ENCODE measurements around the gene BLOC1S6.

BLOC1S6 gene

GRCh38 chr15:45640616-45641015, 53.4 kb downstream of the BLOC1S6 start:
- H3K18ac ChIP-seq (ENCODE audit: low read depth in 1 of 2, low read length in 2 of 2) = peak overlapping the region in 1 of 2 experiments; percentile 56
- no peaks in the 10 kb centered on the region for H3K9me3 ChIP-seq (ENCODE audit: control insufficient read depth, low read length)
- H2BK12ac ChIP-seq (ENCODE audit: low read length in 2 of 2) = no peak overlapping the region
- peak overlapping the region; percentile 78 for H3K9ac ChIP-seq (ENCODE audit: low read length)
- H2BK15ac ChIP-seq (ENCODE audit: low read depth, poor library complexity, severe bottlenecking) = no peak overlapping the region
- no peak overlapping the region for H2BK120ac ChIP-seq (ENCODE audit: low read depth, low read length)
- no peak overlapping the region for H2BK5ac ChIP-seq (ENCODE audit: low read depth, low read length, poor library complexity, severe bottlenecking)
- peaks cover 16% of the 10 kb centered on the region for H3K79me1 ChIP-seq (replicated peaks; ENCODE audit: low read length, poor library complexity, severe bottlenecking)
- H2AFZ ChIP-seq (ENCODE audit: low read depth, low read length) = no peak overlapping the region
- peak overlapping the region in 1 of 2 experiments; percentile 75 for H3K4ac ChIP-seq (ENCODE audit: low read depth in 1 of 2, low read length in 2 of 2)
- peak overlapping the region; percentile 84 for H3K27ac ChIP-seq (ENCODE audit: low read length, poor library complexity, severe bottlenecking)
- H2AK5ac ChIP-seq (ENCODE audit: low read length, severe bottlenecking) = peak overlapping the region; percentile 60
- H3K23ac ChIP-seq (ENCODE audit: low read length in 2 of 2) = no peak overlapping the region
- peak overlapping the region in 1 of 2 experiments; percentile 49 for H3K4me3 ChIP-seq (ENCODE audit: insufficient read depth in 1 of 2, low read depth in 1 of 2, low read length in 2 of 2)
- peaks cover 16% of the 10 kb centered on the region for H3K4me1 ChIP-seq (ENCODE audit: control insufficient read depth, insufficient read depth, low read depth, low read length)
- no peak overlapping the region for H4K8ac ChIP-seq (ENCODE audit: low read length)
- H3K14ac ChIP-seq (ENCODE audit: low read length in 2 of 2) = no peak overlapping the region
- no peak overlapping the region for H4K91ac ChIP-seq (ENCODE audit: low read length)
- peaks cover 0 to 2% of the 10 kb centered on the region in 2 experiments for H3K36me3 ChIP-seq (ENCODE audit: control insufficient read depth in 1 of 2, insufficient read depth in 2 of 2, low read depth in 1 of 2, low read length in 2 of 2)
- DNase-seq = peak; percentile 97
- no peaks in the 10 kb centered on the region for H3K27me3 ChIP-seq (ENCODE audit: control insufficient read depth in 1 of 2, insufficient read depth in 1 of 2, low read length in 2 of 2)
- 0% methylated on average over 1 of the region's 2 CpGs for WGBS
- H3K4me2 ChIP-seq (ENCODE audit: low read length, poor library complexity, severe bottlenecking) = peak overlapping the region; percentile 59

- H3K27ac ChIP-seq (ENCODE audit: low read length, poor library complexity, severe bottlenecking) = peak overlapping the region; percentile 84
- H2BK15ac ChIP-seq (ENCODE audit: low read depth, poor library complexity, severe bottlenecking) = no peak overlapping the region
- no peaks in the 10 kb centered on the region for H3K27me3 ChIP-seq (ENCODE audit: control insufficient read depth in 1 of 2, insufficient read depth in 1 of 2, low read length in 2 of 2)
- no peak overlapping the region for H4K8ac ChIP-seq (ENCODE audit: low read length)
- H2BK120ac ChIP-seq (ENCODE audit: low read depth, low read length) = no peak overlapping the region
- H3K18ac ChIP-seq (ENCODE audit: low read depth in 1 of 2, low read length in 2 of 2) = peak overlapping the region in 1 of 2 experiments; percentile 75
- H3K4me3 ChIP-seq (ENCODE audit: insufficient read depth in 1 of 2, low read depth in 1 of 2, low read length in 2 of 2) = peak overlapping the region in 1 of 2 experiments; percentile 62
- H2BK12ac ChIP-seq (ENCODE audit: low read length in 2 of 2) = no peak overlapping the region
- no peak overlapping the region for H3K14ac ChIP-seq (ENCODE audit: low read length in 2 of 2)
- H3K23ac ChIP-seq (ENCODE audit: low read length in 2 of 2) = no peak overlapping the region
- peaks cover 15% of the 10 kb centered on the region for H3K4me1 ChIP-seq (ENCODE audit: control insufficient read depth, insufficient read depth, low read depth, low read length)
- peaks cover 0 to 2% of the 10 kb centered on the region in 2 experiments for H3K36me3 ChIP-seq (ENCODE audit: control insufficient read depth in 1 of 2, insufficient read depth in 2 of 2, low read depth in 1 of 2, low read length in 2 of 2)
- no peaks in the 10 kb centered on the region for H3K9me3 ChIP-seq (ENCODE audit: control insufficient read depth, low read length)
- peak overlapping the region; percentile 35 for H3K4me2 ChIP-seq (ENCODE audit: low read length, poor library complexity, severe bottlenecking)
- peak overlapping the region; percentile 88 for H2BK5ac ChIP-seq (ENCODE audit: low read depth, low read length, poor library complexity, severe bottlenecking)
- 8% methylated on average over 1 of the region's 1 CpG for WGBS
- H3K4ac ChIP-seq (ENCODE audit: low read depth in 1 of 2, low read length in 2 of 2) = no peak overlapping the region
- peak overlapping the region; percentile 78 for H3K9ac ChIP-seq (ENCODE audit: low read length)
- peaks cover 16% of the 10 kb centered on the region for H3K79me1 ChIP-seq (replicated peaks; ENCODE audit: low read length, poor library complexity, severe bottlenecking)
- DNase-seq = peak; percentile 98
- H2AFZ ChIP-seq (ENCODE audit: low read depth, low read length) = no peak overlapping the region
- no peak overlapping the region for H2AK5ac ChIP-seq (ENCODE audit: low read length, severe bottlenecking)
- no peak overlapping the region for H4K91ac ChIP-seq (ENCODE audit: low read length)
Measured at GRCh38 chr15:45641374-45641781, 54.2 kb downstream of the BLOC1S6 start.

- peak overlapping the region; percentile 35 for H3K4me2 ChIP-seq (ENCODE audit: low read length, poor library complexity, severe bottlenecking)
- peaks cover 16% of the 10 kb centered on the region for H3K79me1 ChIP-seq (replicated peaks; ENCODE audit: low read length, poor library complexity, severe bottlenecking)
- peak overlapping the region; percentile 9 for H2BK120ac ChIP-seq (ENCODE audit: low read depth, low read length)
- H4K8ac ChIP-seq (ENCODE audit: low read length) = peak overlapping the region; percentile 61
- H3K36me3 ChIP-seq (ENCODE audit: control insufficient read depth in 1 of 2, insufficient read depth in 2 of 2, low read depth in 1 of 2, low read length in 2 of 2) = peaks cover 0 to 2% of the 10 kb centered on the region in 2 experiments
- no peaks in the 10 kb centered on the region for H3K9me3 ChIP-seq (ENCODE audit: control insufficient read depth, low read length)
- H2AK5ac ChIP-seq (ENCODE audit: low read length, severe bottlenecking) = peak overlapping the region; percentile 83
- peak overlapping the region; percentile 24 to 71 for H3K4ac ChIP-seq (ENCODE audit: low read depth in 1 of 2, low read length in 2 of 2)
- H3K14ac ChIP-seq (ENCODE audit: low read length in 2 of 2) = no peak overlapping the region
- peaks cover 15% of the 10 kb centered on the region for H3K4me1 ChIP-seq (ENCODE audit: control insufficient read depth, insufficient read depth, low read depth, low read length)
- H3K9ac ChIP-seq (ENCODE audit: low read length) = peak overlapping the region; percentile 78
- H2BK12ac ChIP-seq (ENCODE audit: low read length in 2 of 2) = peak overlapping the region in 1 of 2 experiments; percentile 34
- no peak overlapping the region for H2AFZ ChIP-seq (ENCODE audit: low read depth, low read length)
- H3K27me3 ChIP-seq (ENCODE audit: control insufficient read depth in 1 of 2, insufficient read depth in 1 of 2, low read length in 2 of 2) = no peaks in the 10 kb centered on the region
- peak overlapping the region; percentile 75 to 88 for H3K18ac ChIP-seq (ENCODE audit: low read depth in 1 of 2, low read length in 2 of 2)
- 78% methylated on average over 7 of the region's 7 CpGs for WGBS
- peak overlapping the region in 1 of 2 experiments; percentile 62 for H3K4me3 ChIP-seq (ENCODE audit: insufficient read depth in 1 of 2, low read depth in 1 of 2, low read length in 2 of 2)
- no peak overlapping the region for H2BK15ac ChIP-seq (ENCODE audit: low read depth, poor library complexity, severe bottlenecking)
- H4K91ac ChIP-seq (ENCODE audit: low read length) = peak overlapping the region; percentile 57
- no peak overlapping the region for H3K23ac ChIP-seq (ENCODE audit: low read length in 2 of 2)
- peak overlapping the region; percentile 88 for H2BK5ac ChIP-seq (ENCODE audit: low read depth, low read length, poor library complexity, severe bottlenecking)
- DNase-seq = peak; percentile 27
- H3K27ac ChIP-seq (ENCODE audit: low read length, poor library complexity, severe bottlenecking) = peak overlapping the region; percentile 84
Measured at GRCh38 chr15:45641999-45642932, 55.1 kb downstream of the BLOC1S6 start.

- Histone ChIP-seq H2BK15ac (ENCODE audit: low read depth, poor library complexity, severe bottlenecking) (no peak overlapping the region), H2AK5ac (ENCODE audit: low read length, severe bottlenecking) (peak overlapping the region; percentile 87), H3K4ac (ENCODE audit: low read depth in 1 of 2, low read length in 2 of 2) (no peak overlapping the region), H2BK12ac (ENCODE audit: low read length in 2 of 2) (peak overlapping the region in 1 of 2 experiments; percentile 27), H2AFZ (ENCODE audit: low read depth, low read length) (no peak overlapping the region), H3K79me1 (replicated peaks; ENCODE audit: low read length, poor library complexity, severe bottlenecking) (peaks cover 10% of the 10 kb centered on the region), H2BK5ac (ENCODE audit: low read depth, low read length, poor library complexity, severe bottlenecking) (no peak overlapping the region), H3K4me1 (ENCODE audit: control insufficient read depth, insufficient read depth, low read depth, low read length) (peaks cover 17% of the 10 kb centered on the region), H3K36me3 (ENCODE audit: control insufficient read depth in 1 of 2, insufficient read depth in 2 of 2, low read depth in 1 of 2, low read length in 2 of 2) (no peaks in the 10 kb centered on the region), H4K91ac (ENCODE audit: low read length) (no peak overlapping the region), H3K9ac (ENCODE audit: low read length) (no peak overlapping the region), H4K8ac (ENCODE audit: low read length) (peak overlapping the region; percentile 60), H3K9me3 (ENCODE audit: control insufficient read depth, low read length) (no peaks in the 10 kb centered on the region), H3K14ac (ENCODE audit: low read length in 2 of 2) (no peak overlapping the region), H3K23ac (ENCODE audit: low read length in 2 of 2) (no peak overlapping the region), H3K18ac (ENCODE audit: low read depth in 1 of 2, low read length in 2 of 2) (peak overlapping the region in 1 of 2 experiments; percentile 46), H3K27me3 (ENCODE audit: control insufficient read depth in 1 of 2, insufficient read depth in 1 of 2, low read length in 2 of 2) (no peaks in the 10 kb centered on the region), H2BK120ac (ENCODE audit: low read depth, low read length) (no peak overlapping the region), H3K4me3 (ENCODE audit: insufficient read depth in 1 of 2, low read depth in 1 of 2, low read length in 2 of 2) (no peak overlapping the region), H3K27ac (ENCODE audit: low read length, poor library complexity, severe bottlenecking) (no peak overlapping the region), H3K4me2 (ENCODE audit: low read length, poor library complexity, severe bottlenecking) (no peak overlapping the region)
- no peak for DNase-seq
- WGBS = 90% methylated on average over 2 of the region's 2 CpGs
Measured at GRCh38 chr15:45644437-45644836, 57.3 kb downstream of the BLOC1S6 start.

Measured in mesenchymal stem cell (in vitro differentiated cells and primary cell).